GM23338 (cell line): ENCODE measurements around the gene PHF1. TPM values are rescaled to one million over a fixed set of nuclear protein-coding genes. Genes with fewer than 3 reads are reported as not detected.

Experiments
- ATAC-seq: fragments of 200-7000 bp; cut with Tn5 transposase; 3 replicates; pipeline ENCODE4 v1.9.1; 2020
- DNase-seq: peaks from one replicate; pipeline ENCODE4 v3.0.0-alpha.2; 2015; ENCODE audit warnings: low spot score
- H2AFZ ChIP-seq: fragments of 200-600 bp; sonication (generic); 2 replicates; pipeline ENCODE4 v1.8.0; 2016; ENCODE audit warnings: antibody characterized with exemption, mild to moderate bottlenecking, moderate library complexity
- H3F3A ChIP-seq: fragments of 200-600 bp; sonication (generic); replicated peaks from 2 replicates; pipeline ENCODE4 v1.8.0; 2017; ENCODE audit warnings: antibody characterized with exemption, mixed run types, low read depth
- H3K27ac ChIP-seq: fragments of 200-600 bp; sonication (generic); 2 replicates; pipeline ENCODE4 v1.6.1; 2016; ENCODE audit warnings: low read depth
- H3K27me3 ChIP-seq: fragments of 200-600 bp; sonication (generic); 2 replicates; pipeline ENCODE4 v1.8.0; 2016; ENCODE audit warnings: mild to moderate bottlenecking, mixed run types, moderate library complexity; ENCODE audit not compliant: insufficient read depth
- H3K36me3 ChIP-seq: fragments of 200-600 bp; sonication (generic); 2 replicates; pipeline ENCODE4 v1.8.0; 2016; ENCODE audit warnings: mild to moderate bottlenecking; ENCODE audit not compliant: insufficient read depth
- H3K4me1 ChIP-seq: fragments of 200-600 bp; sonication (generic); 2 replicates; pipeline ENCODE4 v1.8.0; 2016; ENCODE audit warnings: mild to moderate bottlenecking, moderate library complexity; ENCODE audit not compliant: insufficient read depth
- H3K4me2 ChIP-seq: fragments of 200-600 bp; sonication (generic); 2 replicates; pipeline ENCODE4 v1.7.1; 2017; ENCODE audit warnings: mixed run types
- H3K4me3 ChIP-seq: fragments of 200-600 bp; sonication (generic); 2 replicates; pipeline ENCODE4 v1.6.1; 2016; ENCODE audit warnings: mixed run types
- H3K79me2 ChIP-seq: fragments of 200-600 bp; sonication (generic); replicated peaks from 2 replicates; pipeline ENCODE4 v1.8.0; 2017; ENCODE audit warnings: mild to moderate bottlenecking; ENCODE audit not compliant: insufficient read depth
- H3K9me2 ChIP-seq: fragments of 200-600 bp; sonication (generic); 2 replicates; pipeline ENCODE4 v1.8.0; 2017; ENCODE audit not compliant: insufficient read depth
- H4K20me1 ChIP-seq: fragments of 200-600 bp; sonication (generic); replicated peaks from 2 replicates; pipeline ENCODE4 v1.8.0; 2017; ENCODE audit warnings: mild to moderate bottlenecking; ENCODE audit not compliant: insufficient read depth
- H3K27ac Mint-ChIP-seq: 2 replicates; pipeline ENCODE4 v1.8.0; 2020; ENCODE audit warnings: inconsistent platforms, mild to moderate bottlenecking, moderate library complexity, mixed read lengths
- H3K27me3 Mint-ChIP-seq: 3 replicates; pipeline ENCODE4 v1.8.0; 2022; ENCODE audit warnings: low read depth, mild to moderate bottlenecking, moderate library complexity, mixed read lengths, inconsistent platforms; ENCODE audit not compliant: insufficient read depth, poor library complexity
- H3K36me3 Mint-ChIP-seq: 3 replicates; pipeline ENCODE4 v1.8.0; 2021; ENCODE audit warnings: low read depth, mild to moderate bottlenecking, inconsistent platforms, moderate library complexity, mixed read lengths
- H3K4me1 Mint-ChIP-seq: 3 replicates; pipeline ENCODE4 v1.8.0; 2020; ENCODE audit warnings: mild to moderate bottlenecking, inconsistent platforms, mixed read lengths
- H3K4me3 Mint-ChIP-seq: 3 replicates; pipeline ENCODE4 v1.8.0; 2021; ENCODE audit warnings: moderate library complexity, mild to moderate bottlenecking, inconsistent platforms, mixed read lengths
- H3K9me3 Mint-ChIP-seq: 3 replicates; pipeline ENCODE4 v1.8.0; 2020; ENCODE audit warnings: moderate library complexity, mild to moderate bottlenecking, inconsistent platforms, mixed read lengths
- EZH2 ChIP-seq: fragments of 200-600 bp; sonication (generic); IDR thresholded peaks from one replicate; pipeline ENCODE4 v1.8.0; 2017; ENCODE audit warnings: antibody characterized with exemption, mild to moderate bottlenecking, low read depth; ENCODE audit not compliant: unreplicated experiment
- EZH2phosphoT487 ChIP-seq: fragments of 200-600 bp; sonication (generic); IDR thresholded peaks from one replicate; pipeline ENCODE4 v1.8.1; 2018; ENCODE audit warnings: antibody characterized with exemption; ENCODE audit not compliant: unreplicated experiment
- JUNB ChIP-seq: IDR thresholded peaks from one replicate; pipeline ENCODE4 v1.6.1; 2016; ENCODE audit warnings: antibody characterized with exemption; ENCODE audit not compliant: unreplicated experiment
- POLR2AphosphoS5 ChIP-seq: IDR thresholded peaks from 2 replicates; pipeline ENCODE4 v1.6.1; 2016; ENCODE audit warnings: antibody characterized with exemption, low read depth
- ZNF114 ChIP-seq: fragments of 250-450 bp; sonication (Bioruptor Pico); IDR thresholded peaks from 2 replicates; pipeline ENCODE4 v1.5.0; 2020; ENCODE audit warnings: mild to moderate bottlenecking, moderate library complexity
- ZNF331 ChIP-seq: fragments of 250-450 bp; sonication (Bioruptor Pico); IDR thresholded peaks from 2 replicates; pipeline ENCODE4 v1.5.0; 2020; ENCODE audit warnings: low read depth, mild to moderate bottlenecking, moderate library complexity
- ZNF462 ChIP-seq: fragments of 250-450 bp; sonication (Bioruptor Pico); IDR thresholded peaks from 2 replicates; pipeline ENCODE4 v1.5.0; 2020; ENCODE audit warnings: mild to moderate bottlenecking, moderate library complexity
- polyA plus RNA-seq: library from polyadenylated mRNA; unstranded; fragments of >200 nt; fragmentation: Nextera tagmentation; extraction: Ambion mirVana; gene quantifications from 2 replicates; pipeline ENCODE4 v1.2.1, GENCODE V29; 2016
- total RNA-seq: library from RNA; depleted of rRNA; stranded (reverse); fragments of >200 nt; shearing (Covaris generic); gene quantifications from 2 replicates; pipeline ENCODE4 v1.2.3, GENCODE V29; 2014

PHF1 gene
- total and polyA plus RNA-seq, 2 experiments from 2014 or later = 29.4 to 46.7 TPM

GRCh38 chr6:33428966-33429749 lies 18.3 kb downstream of the PHF1 start:
- Mint-ChIP-seq H3K27me3 (peaks cover 30% of the 10 kb centered on the region), H3K9me3 (no peaks in the 10 kb centered on the region), H3K4me3 (peak overlapping the region; percentile 80), H3K27ac (peak overlapping the region; percentile 90), H3K4me1 (peaks cover 70% of the 10 kb centered on the region), H3K36me3 (peaks cover 26% of the 10 kb centered on the region)
- Histone ChIP-seq H3K4me3 (peak overlapping the region; percentile 52; the same call in 1 of the 2 replicates), H3K4me2 (peak overlapping the region; percentile 79), H3K9me2 (no peaks in the 10 kb centered on the region), H3F3A (peaks cover 26% of the 10 kb centered on the region), H3K27ac (peak overlapping the region; percentile 33; the same call in 1 of the 2 replicates), H2AFZ (no peak overlapping the region), H3K79me2 (peaks cover 61% of the 10 kb centered on the region), H4K20me1 (no peaks in the 10 kb centered on the region; the same call in 1 of the 2 replicates), H3K27me3 (no peaks in the 10 kb centered on the region), H3K36me3 (no peaks in the 10 kb centered on the region), H3K4me1 (peaks cover 66% of the 10 kb centered on the region)
- no peak for DNase-seq
- TF ChIP-seq EZH2 (no peak), POLR2AphosphoS5 (0 out of 2 replicates have a peak, but pooled peaks have one; percentile 17), EZH2phosphoT487 (no peak), ZNF331 (CRISPR knock-in tag) (no peak)
- no peak for ATAC-seq

GRCh38 chr6:33429750-33430052 lies 18.9 kb downstream of the PHF1 start:
- H3K4me1 Mint-ChIP-seq = peaks cover 67% of the 10 kb centered on the region
- peaks cover 26% of the 10 kb centered on the region for H3K36me3 Mint-ChIP-seq
- Histone ChIP-seq H3K9me2 (no peaks in the 10 kb centered on the region), H3K27ac (peak overlapping the region; percentile 100; the same call in 1 of the 2 replicates), H2AFZ (no peak overlapping the region), H3K27me3 (no peaks in the 10 kb centered on the region), H3F3A (peaks cover 26% of the 10 kb centered on the region), H3K36me3 (0 out of 2 replicates have a peak, but pooled peaks cover under 1% of the 10 kb centered on the region), H3K4me2 (peak overlapping the region; percentile 90), H3K4me3 (no peak overlapping the region; the same call in 1 of the 2 replicates), H3K4me1 (peaks cover 65% of the 10 kb centered on the region), H4K20me1 (no peaks in the 10 kb centered on the region; the same call in 1 of the 2 replicates), H3K79me2 (peaks cover 62% of the 10 kb centered on the region)
- TF ChIP-seq EZH2phosphoT487 = no peak
- no peak for TF ChIP-seq POLR2AphosphoS5
- H3K4me3 Mint-ChIP-seq = peak overlapping the region; percentile 80
- ATAC-seq = no peak
- no peaks in the 10 kb centered on the region for H3K9me3 Mint-ChIP-seq
- no peak for DNase-seq
- H3K27ac Mint-ChIP-seq = peak overlapping the region; percentile 90
- peaks cover 29% of the 10 kb centered on the region for H3K27me3 Mint-ChIP-seq

- Histone ChIP-seq H4K20me1 (no peaks in the 10 kb centered on the region; the same call in 1 of the 2 replicates), H3K9me2 (no peaks in the 10 kb centered on the region), H3K27ac (peak overlapping the region; percentile 100), H3K36me3 (peaks cover 7% of the 10 kb centered on the region), H2AFZ (no peak overlapping the region), H3K4me2 (peak overlapping the region; percentile 90), H3K27me3 (no peaks in the 10 kb centered on the region), H3K4me3 (peak overlapping the region; percentile 64; the same call in 1 of the 2 replicates), H3K79me2 (peaks cover 67% of the 10 kb centered on the region), H3F3A (peaks cover 28% of the 10 kb centered on the region), H3K4me1 (peaks cover 63% of the 10 kb centered on the region)
- no peaks in the 10 kb centered on the region for H3K9me3 Mint-ChIP-seq
- peaks cover 29% of the 10 kb centered on the region for H3K27me3 Mint-ChIP-seq
- DNase-seq = no peak
- H3K4me1 Mint-ChIP-seq = peaks cover 65% of the 10 kb centered on the region
- H3K36me3 Mint-ChIP-seq = peaks cover 31% of the 10 kb centered on the region
- peak overlapping the region; percentile 90 for H3K27ac Mint-ChIP-seq
- ATAC-seq = no peak
- peak overlapping the region; percentile 80 for H3K4me3 Mint-ChIP-seq
- TF ChIP-seq ZNF462 (CRISPR knock-in tag) (no peak), JUNB (no peak), ZNF114 (no peak)
Observed at GRCh38 chr6:33430334-33430733, 19.5 kb downstream of the PHF1 start.
